K562 (cell line): ENCODE results near the gene ST6GAL1. TPM values are rescaled to one million over a fixed set of nuclear protein-coding genes. Genes with fewer than 3 reads are reported as not detected.

ENCODE experiments used
- CEBPG ChIP-seq, 3 experiments: fragments of 200-800 bp in 1 of 3; sonication (Bioruptor generic) in 1 of 3; sonication (generic) in 1 of 3; formaldehyde crosslinking in 1 of 3; IDR thresholded peaks in 2 of 3; conservative IDR thresholded peaks in 1 of 3; 2 replicates each; pipeline versions ENCODE4 v1.6.1 to v1.8.0; 2016 to 2022; ENCODE audit warnings: missing compliant biosample characterization in 2 of 3, missing genetic modification characterization in 2 of 3, mild to moderate bottlenecking in 1 of 3, missing genetic modification reagents in 1 of 3
- CHD1 ChIP-seq: fragments of 200-600 bp; sonication (generic); IDR thresholded peaks from one replicate; pipeline ENCODE4 v1.6.1; 2012; ENCODE audit warnings: mild to moderate bottlenecking, moderate library complexity, low read length, inconsistent platforms
- CHD4 ChIP-seq: fragments of 200-600 bp; sonication (generic); IDR thresholded peaks from 3 replicates; pipeline ENCODE4 v1.6.1; 2012; ENCODE audit warnings: low read depth, mild to moderate bottlenecking, mixed read lengths, low read length, inconsistent platforms; ENCODE audit not compliant: insufficient read depth, insufficient replicate concordance, poor library complexity, severe bottlenecking
- ETV6 ChIP-seq, 3 experiments: fragments of 150-350 bp in 1 of 3; sonication (generic) in 1 of 3; formaldehyde crosslinking in 1 of 3; IDR thresholded peaks; 2 replicates each; pipeline versions ENCODE4 v1.6.1 to v1.8.0; 2014 to 2022; ENCODE audit warnings: borderline replicate concordance in 2 of 3, low read depth in 2 of 3, antibody characterized with exemption in 1 of 3, low read length in 1 of 3, mild to moderate bottlenecking in 1 of 3, missing genetic modification reagents in 1 of 3
- HDAC2 ChIP-seq: fragments of 450-650 bp; IDR thresholded peaks from 2 replicates; pipeline ENCODE4 v1.6.1; 2016; ENCODE audit warnings: mild to moderate bottlenecking
- HNRNPH1 ChIP-seq: fragments of 200-400 bp; formaldehyde crosslinking; optimal IDR thresholded peaks from 2 replicates; pipeline ENCODE3; 2017; ENCODE audit warnings: low read depth, mild to moderate bottlenecking, low read length, moderate library complexity
- MAZ ChIP-seq, 2 experiments: fragments of 450-650 bp in 1 of 2; sonication (generic) in 1 of 2; formaldehyde crosslinking; IDR thresholded peaks in 1 of 2; conservative IDR thresholded peaks in 1 of 2; 2 replicates each; pipeline versions ENCODE4 v1.4.0 to v1.5.0; 2020; ENCODE audit warnings: mild to moderate bottlenecking in 1 of 2, missing genetic modification reagents in 1 of 2
- SIN3A ChIP-seq, 2 experiments: fragments of 150-350 bp in 1 of 2; IDR thresholded peaks; 2 replicates each; pipeline ENCODE4 v1.6.1; 2011 to 2016; ENCODE audit warnings: borderline replicate concordance in 2 of 2, low read depth in 2 of 2, low read length in 2 of 2, mild to moderate bottlenecking in 2 of 2, moderate library complexity in 2 of 2; ENCODE audit not compliant: control insufficient read depth in 1 of 2
- SMC3 ChIP-seq: conservative IDR thresholded peaks from 2 replicates; pipeline ENCODE4 v1.6.1; 2011; ENCODE audit warnings: low read depth, low read length, improper control_type of control experiment; ENCODE audit not compliant: insufficient read depth
- SOX6 ChIP-seq: fragments of 450-650 bp; IDR thresholded peaks from 2 replicates; pipeline ENCODE4 v1.6.1; 2014; ENCODE audit warnings: mild to moderate bottlenecking
- ZC3H4 ChIP-seq: sonication (generic); formaldehyde crosslinking; IDR thresholded peaks from 2 replicates; pipeline ENCODE4 v1.9.0; 2021; ENCODE audit warnings: missing genetic modification reagents, borderline replicate concordance
- ZNF316 ChIP-seq: fragments of 450-650 bp; IDR thresholded peaks from 2 replicates; pipeline ENCODE4 v1.6.1; 2016
- ZNF668 ChIP-seq: fragments of 250-450 bp; sonication (Bioruptor Pico); IDR thresholded peaks from 2 replicates; pipeline ENCODE4 v1.8.0; 2022; ENCODE audit warnings: mild to moderate bottlenecking, inconsistent platforms
- polyA plus RNA-seq, 8 experiments: library from polyadenylated mRNA; depleted of rRNA in 4 of 8; stranded (reverse) in 5 of 8; unstranded in 3 of 8; fragments of >200 nt; fragmentation: Nextera tagmentation in 2 of 8; fragmentation: Illumina TruSeq in 1 of 8; extraction: Ambion mirVana in 2 of 8; extraction: Trizol in 1 of 8; gene quantifications; 2 replicates each; pipeline versions ENCODE4 v1.2.1 to v1.2.3, GENCODE V29; 2011 to 2014; ENCODE audit warnings: inconsistent platforms in 1 of 8, missing spikeins in 1 of 8
- total RNA-seq, 7 experiments: library from RNA; depleted of rRNA in 6 of 7; stranded (reverse); fragments of >200 nt in 6 of 7; fragmentation: Illumina TruSeq in 2 of 7; extraction: Trizol in 2 of 7; gene quantifications; 2 replicates each; pipeline versions ENCODE4 v1.2.1 to v1.2.3, GENCODE V29; 2011 to 2021; ENCODE audit warnings: low replicate concordance in 1 of 7
- TF ChIP-seq, protein P1 (sequence below), 2 experiments: IDR thresholded peaks; 2 replicates each; pipeline ENCODE4 v1.6.1; 2011; ENCODE audit warnings: borderline replicate concordance in 1 of 2, control low read depth in 1 of 2, low read depth in 1 of 2, low read length in 1 of 2, mild to moderate bottlenecking in 1 of 2, mixed read lengths in 1 of 2, moderate library complexity in 1 of 2; ENCODE audit not compliant: insufficient read depth in 1 of 2, insufficient read length in 1 of 2, poor library complexity in 1 of 2, severe bottlenecking in 1 of 2; ENCODE audit errors: extremely low read depth in 1 of 2
- TF ChIP-seq, protein P2 (sequence below): fragments of 250-450 bp; sonication (Bioruptor Pico); IDR thresholded peaks from 2 replicates; pipeline ENCODE4 v1.5.0; 2021; ENCODE audit warnings: mild to moderate bottlenecking, moderate library complexity
- TF ChIP-seq, protein P3 (sequence below): fragments of 250-450 bp; sonication (Bioruptor Pico); IDR thresholded peaks from 2 replicates; pipeline ENCODE4 v1.5.0; 2021; ENCODE audit warnings: mild to moderate bottlenecking, borderline replicate concordance
- TF ChIP-seq, protein P4 (sequence below): fragments of 450-650 bp; formaldehyde crosslinking; IDR thresholded peaks from 2 replicates; pipeline ENCODE4 v1.4.0; 2020; ENCODE audit warnings: mild to moderate bottlenecking, moderate library complexity

ST6GAL1 gene
- total and polyA plus RNA-seq, 9 of the 15 experiments (the other 6 are each of a cell fraction or from before 2014, with no cell fraction given): 31.9 to 145 (median 71.0) TPM

DNA sequence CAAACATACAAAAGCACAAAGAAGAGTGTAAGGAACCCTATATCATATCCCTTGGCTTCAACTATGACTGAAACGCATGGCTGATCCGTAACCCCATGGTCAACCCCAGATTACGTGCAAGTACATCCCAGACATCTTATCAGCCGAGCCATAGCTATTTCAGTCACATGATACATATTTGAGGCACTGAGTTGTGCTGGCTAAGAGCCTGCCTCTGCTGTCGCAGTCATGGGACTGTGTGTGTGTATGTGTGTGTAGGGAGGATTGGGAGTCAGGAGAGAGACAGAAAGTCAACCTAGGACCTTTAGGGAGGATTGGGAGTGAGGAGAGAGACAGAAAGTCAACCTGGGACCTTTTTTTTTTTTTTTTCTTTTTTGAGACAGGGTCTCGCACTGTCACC lies 8.4 kb downstream of the ST6GAL1 start (continued):
- TF ChIP-seq, protein P1, sequence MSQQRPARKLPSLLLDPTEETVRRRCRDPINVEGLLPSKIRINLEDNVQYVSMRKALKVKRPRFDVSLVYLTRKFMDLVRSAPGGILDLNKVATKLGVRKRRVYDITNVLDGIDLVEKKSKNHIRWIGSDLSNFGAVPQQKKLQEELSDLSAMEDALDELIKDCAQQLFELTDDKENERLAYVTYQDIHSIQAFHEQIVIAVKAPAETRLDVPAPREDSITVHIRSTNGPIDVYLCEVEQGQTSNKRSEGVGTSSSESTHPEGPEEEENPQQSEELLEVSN (IDR thresholded peaks at IDR 0.05; ENCODE audit: borderline replicate concordance in 1 of 2, extremely low read depth in 1 of 2, insufficient read depth in 1 of 2, insufficient read length in 1 of 2, low read depth in 1 of 2, low read length in 1 of 2, poor library complexity in 1 of 2, severe bottlenecking in 1 of 2): peak; percentile 74 to 76
- TF ChIP-seq CHD4 (no peak), SMC3 (no peak), ETV6 (IDR thresholded peaks at IDR 0.05; ENCODE audit: borderline replicate concordance in 1 of 2, low read depth in 2 of 2, low read length in 1 of 2) (no peak), ETV6 (CRISPR knock-in tag; IDR thresholded peaks at IDR 0.05; ENCODE audit: borderline replicate concordance) (no peak), MAZ (CRISPR knock-in tag; conservative IDR thresholded peaks at IDR 0.05 in 1 of 2, IDR thresholded peaks at IDR 0.05 in 1 of 2) (peak in 1 of 2 experiments; percentile 65; a peak in 2 of 4 replicates), HNRNPH1 (no peak), SOX6 (0 out of 2 replicates have a peak, but pooled peaks have one; percentile 63), ZNF668 (peak; percentile 59; the same call in 1 of the 2 replicates), CEBPG (CRISPR knock-in tag; IDR thresholded peaks at IDR 0.05) (no peak), CEBPG (tag; conservative IDR thresholded peaks at IDR 0.05 in 1 of 2, IDR thresholded peaks at IDR 0.05 in 1 of 2) (no peak), SIN3A (IDR thresholded peaks at IDR 0.05; ENCODE audit: borderline replicate concordance in 2 of 2, control insufficient read depth in 1 of 2, low read depth in 2 of 2, low read length in 2 of 2) (no peak), HDAC2 (peak; percentile 87), ZC3H4 (no peak), CHD1 (no peak), ZNF316 (no peak)
- TF ChIP-seq, protein P2, sequence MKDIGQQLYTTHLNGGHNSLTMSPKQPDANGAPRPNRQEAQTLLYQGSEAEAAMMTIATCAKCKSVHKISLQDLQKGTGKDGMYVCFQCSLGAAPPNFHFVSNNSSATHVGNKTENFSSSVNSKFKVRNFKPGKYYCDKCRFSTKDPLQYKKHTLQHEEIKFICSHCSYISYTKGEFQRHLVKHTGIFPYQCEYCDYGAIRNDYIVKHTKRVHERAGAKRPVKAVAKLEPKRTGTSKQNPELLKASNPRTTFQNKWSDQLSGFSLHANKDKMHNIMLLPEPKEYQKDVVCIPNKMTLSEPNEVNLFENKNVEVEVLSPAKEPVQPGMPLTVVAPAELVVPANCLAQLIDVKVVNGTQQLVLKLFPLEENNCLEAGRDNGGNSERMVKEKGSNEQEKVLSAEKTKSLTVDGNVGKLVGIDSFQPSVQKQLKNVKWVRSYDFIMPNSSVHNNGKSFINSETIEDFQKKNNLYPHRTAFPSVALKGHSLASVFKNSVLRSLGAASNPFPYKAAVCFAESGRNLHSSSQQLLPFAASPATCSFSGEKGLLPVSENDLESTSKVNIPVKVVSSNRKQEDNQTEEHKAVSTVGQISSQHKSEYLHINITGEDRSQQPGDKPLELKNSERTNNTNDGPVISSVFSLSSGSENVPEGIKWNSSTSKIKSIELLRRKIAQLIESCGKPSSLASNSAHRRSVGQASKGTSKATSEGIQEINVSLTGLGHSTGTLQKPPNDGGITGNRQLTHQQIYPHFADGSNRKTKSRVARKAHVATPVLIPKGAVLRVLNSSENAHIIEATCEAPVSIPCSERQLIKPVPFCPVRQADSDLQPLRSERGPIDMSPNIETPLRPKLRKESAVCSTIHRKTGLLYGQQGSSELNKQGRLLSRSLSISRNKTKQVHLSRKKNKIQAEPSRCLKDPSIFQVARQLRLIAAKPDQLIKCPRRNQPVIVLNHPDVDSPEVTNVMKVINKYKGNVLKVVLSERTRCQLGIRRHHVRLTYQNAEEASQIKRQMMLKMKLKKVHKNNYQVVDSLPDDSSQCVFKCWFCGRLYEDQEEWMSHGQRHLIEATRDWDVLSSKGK: no peak
- TF ChIP-seq, protein P3, sequence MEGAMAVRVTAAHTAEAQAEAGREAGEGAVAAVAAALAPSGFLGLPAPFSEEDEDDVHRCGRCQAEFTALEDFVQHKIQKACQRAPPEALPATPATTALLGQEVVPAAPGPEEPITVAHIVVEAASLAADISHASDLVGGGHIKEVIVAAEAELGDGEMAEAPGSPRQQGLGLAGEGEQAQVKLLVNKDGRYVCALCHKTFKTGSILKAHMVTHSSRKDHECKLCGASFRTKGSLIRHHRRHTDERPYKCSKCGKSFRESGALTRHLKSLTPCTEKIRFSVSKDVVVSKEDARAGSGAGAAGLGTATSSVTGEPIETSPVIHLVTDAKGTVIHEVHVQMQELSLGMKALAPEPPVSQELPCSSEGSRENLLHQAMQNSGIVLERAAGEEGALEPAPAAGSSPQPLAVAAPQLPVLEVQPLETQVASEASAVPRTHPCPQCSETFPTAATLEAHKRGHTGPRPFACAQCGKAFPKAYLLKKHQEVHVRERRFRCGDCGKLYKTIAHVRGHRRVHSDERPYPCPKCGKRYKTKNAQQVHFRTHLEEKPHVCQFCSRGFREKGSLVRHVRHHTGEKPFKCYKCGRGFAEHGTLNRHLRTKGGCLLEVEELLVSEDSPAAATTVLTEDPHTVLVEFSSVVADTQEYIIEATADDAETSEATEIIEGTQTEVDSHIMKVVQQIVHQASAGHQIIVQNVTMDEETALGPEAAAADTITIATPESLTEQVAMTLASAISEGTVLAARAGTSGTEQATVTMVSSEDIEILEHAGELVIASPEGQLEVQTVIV (CRISPR knock-in tag): no peak
- TF ChIP-seq, protein P4, sequence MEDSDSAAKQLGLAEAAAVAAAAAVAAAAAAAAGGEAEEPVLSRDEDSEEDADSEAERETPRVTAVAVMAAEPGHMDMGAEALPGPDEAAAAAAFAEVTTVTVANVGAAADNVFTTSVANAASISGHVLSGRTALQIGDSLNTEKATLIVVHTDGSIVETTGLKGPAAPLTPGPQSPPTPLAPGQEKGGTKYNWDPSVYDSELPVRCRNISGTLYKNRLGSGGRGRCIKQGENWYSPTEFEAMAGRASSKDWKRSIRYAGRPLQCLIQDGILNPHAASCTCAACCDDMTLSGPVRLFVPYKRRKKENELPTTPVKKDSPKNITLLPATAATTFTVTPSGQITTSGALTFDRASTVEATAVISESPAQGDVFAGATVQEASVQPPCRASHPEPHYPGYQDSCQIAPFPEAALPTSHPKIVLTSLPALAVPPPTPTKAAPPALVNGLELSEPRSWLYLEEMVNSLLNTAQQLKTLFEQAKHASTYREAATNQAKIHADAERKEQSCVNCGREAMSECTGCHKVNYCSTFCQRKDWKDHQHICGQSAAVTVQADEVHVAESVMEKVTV (CRISPR knock-in tag): no peak
